Measurements from ENCODE around the gene TMEM106A. TPM values are rescaled to one million over a fixed set of nuclear protein-coding genes. Genes with fewer than 3 reads are reported as not detected.

Gene TMEM106A
- total RNA-seq, 4 donors from 2014 or later: 3.3 to 6.2 (median 3.7) TPM

GRCh38 chr17:43216369-43216761 is 4.7 kb downstream of the TMEM106A start:
- no peak for DNase-seq (ENCODE audit: extremely low spot score)
- H3K4me1 ChIP-seq: peaks cover 6 to 27% (median 21%) of the 10 kb centered on the region in 4 donors
- H3K36me3 ChIP-seq: peaks cover 0 to 53% (median 31%) of the 10 kb centered on the region in 4 donors
- WGBS: 93% methylated on average over 4 of the region's 4 CpGs
- H3K4me3 ChIP-seq: no peak overlapping the region
- H3K27ac ChIP-seq (replicated peaks in 1 of 4): no peak overlapping the region
- H3K9me3 ChIP-seq: no peaks in the 10 kb centered on the region
- TF ChIP-seq CTCF (IDR thresholded peaks at IDR 0.05) (no peak), POLR2AphosphoS5 (IDR thresholded peaks at IDR 0.05) (no peak), POLR2A (IDR thresholded peaks at IDR 0.05; ENCODE audit: low read depth) (no peak), EP300 (IDR thresholded peaks at IDR 0.05) (no peak)
- intact Hi-C loops (cut with DNase I): no loop called here
- H3K27me3 ChIP-seq: no peaks in the 10 kb centered on the region

GRCh38 chr17:43216762-43217613 is 5.3 kb downstream of the TMEM106A start:
- TF ChIP-seq POLR2AphosphoS5 (IDR thresholded peaks at IDR 0.05): no peak
- TF ChIP-seq CTCF (IDR thresholded peaks at IDR 0.05): no peak
- no peak for TF ChIP-seq POLR2A (IDR thresholded peaks at IDR 0.05; ENCODE audit: low read depth)
- TF ChIP-seq EP300 (IDR thresholded peaks at IDR 0.05): no peak
- no peaks in the 10 kb centered on the region for H3K27me3 ChIP-seq
- no peak overlapping the region for H3K27ac ChIP-seq (replicated peaks in 1 of 4)
- 87% methylated on average over 3 of the region's 4 CpGs for WGBS
- peaks cover 0 to 53% (median 31%) of the 10 kb centered on the region in 4 donors for H3K36me3 ChIP-seq
- no peak for DNase-seq (ENCODE audit: extremely low spot score)
- intact Hi-C loops (cut with DNase I): no loop called here
- H3K9me3 ChIP-seq: no peaks in the 10 kb centered on the region
- no peak overlapping the region for H3K4me3 ChIP-seq
- peaks cover 5 to 24% (median 18%) of the 10 kb centered on the region in 4 donors for H3K4me1 ChIP-seq

- TF ChIP-seq CTCF (IDR thresholded peaks at IDR 0.05) (no peak), POLR2AphosphoS5 (IDR thresholded peaks at IDR 0.05) (no peak), POLR2A (IDR thresholded peaks at IDR 0.05; ENCODE audit: low read depth) (no peak), EP300 (IDR thresholded peaks at IDR 0.05) (no peak)
- no peak for DNase-seq (ENCODE audit: extremely low spot score)
- H3K4me1 ChIP-seq: peaks cover 0 to 17% (median 12%) of the 10 kb centered on the region in 4 donors
- H3K27me3 ChIP-seq: no peaks in the 10 kb centered on the region
- H3K9me3 ChIP-seq: no peaks in the 10 kb centered on the region
- intact Hi-C loops (cut with DNase I): no loop called here
- H3K27ac ChIP-seq (replicated peaks in 1 of 4): no peak overlapping the region
- no peak overlapping the region for H3K4me3 ChIP-seq
- WGBS: 100% methylated on average over 2 of the region's 2 CpGs
- H3K36me3 ChIP-seq: peaks cover 0 to 54% (median 31%) of the 10 kb centered on the region in 4 donors
These were observed 6.0 kb downstream of the TMEM106A start for GRCh38 chr17:43217614-43218087.

GRCh38 chr17:43219001-43219400 is 7.3 kb downstream of the TMEM106A start:
- 100% methylated on average over 2 of the region's 2 CpGs for WGBS

GRCh38 chr17:43219746-43220380 is 8.2 kb downstream of the TMEM106A start:
- DNase-seq (ENCODE audit: extremely low spot score): no peak
- TF ChIP-seq CTCF (IDR thresholded peaks at IDR 0.05) (no peak), EP300 (IDR thresholded peaks at IDR 0.05) (no peak), POLR2A (IDR thresholded peaks at IDR 0.05; ENCODE audit: low read depth) (no peak)
- Histone ChIP-seq H3K9me3 (no peaks in the 10 kb centered on the region), H3K27me3 (no peaks in the 10 kb centered on the region), H3K4me1 (peaks cover 0 to 8% (median 2%) of the 10 kb centered on the region in 4 donors), H3K27ac (replicated peaks in 1 of 4) (no peak overlapping the region), H3K36me3 (peaks cover 0 to 50% (median 38%) of the 10 kb centered on the region in 4 donors), H3K4me3 (no peak overlapping the region)
- 65% methylated on average over 8 of the region's 8 CpGs for WGBS
- intact Hi-C loops (cut with DNase I): loop anchor here (5.0 kb wide), 1 partner anchor 112 kb away; no protein-coding TSS in a partner anchor

More at GRCh38 chr17:43219001-43219400, 7.3 kb downstream of the TMEM106A start:
- Histone ChIP-seq H3K36me3 (peaks cover 0 to 47% (median 31%) of the 10 kb centered on the region in 4 donors), H3K27ac (replicated peaks in 1 of 4) (no peak overlapping the region), H3K9me3 (no peaks in the 10 kb centered on the region), H3K27me3 (no peaks in the 10 kb centered on the region), H3K4me1 (peaks cover 0 to 8% (median 2%) of the 10 kb centered on the region in 4 donors), H3K4me3 (no peak overlapping the region)
- no peak for DNase-seq (ENCODE audit: extremely low spot score)
- TF ChIP-seq POLR2A (IDR thresholded peaks at IDR 0.05; ENCODE audit: low read depth) (no peak), EP300 (IDR thresholded peaks at IDR 0.05) (no peak)
- intact Hi-C loops (cut with DNase I): no loop called here

Data from esophagus muscularis mucosa (tissue), 4 donors.